ENCODE measurements around the gene NLRC5.
"Not testable (repeated sequence)": the region's sequence is repeated elsewhere in the genome, so short reads cannot be mapped to it uniquely, and the experiment has no call there.

NLRC5 gene

DNA sequence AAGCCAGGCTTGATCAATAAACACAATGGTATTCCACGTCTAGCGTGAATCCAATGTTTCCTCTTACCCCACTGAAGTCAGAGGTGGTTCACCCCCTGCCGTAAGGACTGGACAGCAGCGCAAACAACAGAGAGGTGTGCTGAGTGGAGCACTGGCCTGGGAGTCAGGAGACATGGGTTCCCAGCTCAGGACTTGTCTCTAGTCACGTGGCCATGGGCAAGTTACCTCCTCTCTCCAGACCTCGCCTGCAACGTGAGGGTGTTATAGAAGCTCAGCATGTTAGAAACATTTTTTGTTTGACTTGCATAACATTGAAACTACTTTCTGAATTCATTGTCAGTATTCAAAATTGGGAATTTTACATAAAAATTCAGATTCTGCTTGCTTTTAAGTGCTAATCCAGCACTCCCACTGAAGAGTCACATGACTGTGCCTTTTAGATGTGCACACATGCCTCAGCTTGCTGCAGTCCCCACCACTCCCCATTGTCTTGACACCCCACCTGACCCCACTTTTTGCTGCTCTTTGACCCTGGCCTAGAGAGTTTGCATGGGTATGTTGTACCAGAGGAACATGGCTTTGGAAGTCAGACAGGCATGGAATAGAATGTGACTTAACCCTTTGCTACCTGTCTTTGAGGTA is 94.2 kb downstream of the NLRC5 start:
- no peak for DNase-seq

DNA sequence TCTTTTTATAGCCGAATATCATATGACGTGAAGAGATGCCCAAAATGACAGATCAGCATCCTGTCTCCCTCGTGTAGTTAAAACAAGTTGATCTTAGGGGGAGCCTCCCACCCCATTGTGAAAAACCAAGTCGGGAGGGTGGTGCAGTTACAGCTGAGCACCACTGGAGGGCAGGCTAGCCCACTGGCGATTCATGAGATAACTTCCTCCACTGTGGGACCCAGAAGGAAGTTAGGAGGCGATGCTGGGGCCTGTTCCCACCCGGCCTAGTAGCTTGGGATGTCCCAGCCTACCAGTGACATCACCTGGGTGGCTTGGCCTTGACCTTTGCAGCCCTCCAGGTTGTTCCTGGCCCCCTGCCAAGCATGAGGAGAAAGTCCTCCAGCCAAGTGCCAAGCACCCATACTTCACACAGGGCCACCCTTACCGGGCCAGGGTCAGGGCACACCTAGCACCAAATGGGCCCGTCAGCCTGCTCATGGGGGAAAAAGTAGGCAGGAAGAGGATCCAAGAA is 95.0 kb downstream of the NLRC5 start:
- peak; percentile 55 for DNase-seq

DNA sequence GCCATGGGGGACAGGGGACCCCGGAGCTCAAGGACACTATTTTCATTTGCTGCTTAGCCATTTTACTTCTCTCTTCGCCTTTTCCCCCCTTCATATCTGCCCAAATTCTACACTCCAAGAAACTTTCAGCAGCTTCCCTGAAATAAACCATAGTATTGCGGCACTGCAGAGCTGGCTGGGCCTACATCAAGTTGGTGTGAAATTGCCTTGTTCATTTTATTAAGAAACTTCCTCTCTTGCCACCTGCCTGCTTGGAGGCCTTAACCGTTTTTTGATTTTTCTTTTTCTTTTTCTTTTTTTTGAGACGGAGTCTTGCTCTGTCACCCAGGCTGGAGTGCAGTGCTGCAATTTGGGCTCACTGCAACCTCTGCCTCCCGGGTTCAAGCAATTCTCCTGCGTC is 95.6 kb downstream of the NLRC5 start:
- DNase-seq: no peak

DNA sequence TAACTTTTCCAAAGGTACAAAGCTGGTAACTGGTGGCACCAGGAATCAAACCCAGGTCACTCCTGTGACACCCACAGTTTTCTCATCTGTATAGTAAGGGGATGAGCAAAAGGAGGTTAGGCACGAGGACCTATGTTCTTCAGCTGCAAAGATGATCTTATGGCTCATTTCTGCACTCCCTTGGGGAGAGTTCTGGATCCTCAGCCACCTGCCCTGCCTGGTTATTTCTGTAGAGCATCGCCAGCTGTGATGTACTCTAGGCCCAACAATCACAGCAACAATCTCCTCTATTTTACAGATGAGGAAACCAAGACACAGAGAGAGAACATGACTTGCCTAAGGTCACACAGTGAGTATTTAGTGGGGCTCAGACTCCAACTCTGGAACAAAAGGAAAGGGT is 97.6 kb downstream of the NLRC5 start:
- DNase-seq: no peak

DNA sequence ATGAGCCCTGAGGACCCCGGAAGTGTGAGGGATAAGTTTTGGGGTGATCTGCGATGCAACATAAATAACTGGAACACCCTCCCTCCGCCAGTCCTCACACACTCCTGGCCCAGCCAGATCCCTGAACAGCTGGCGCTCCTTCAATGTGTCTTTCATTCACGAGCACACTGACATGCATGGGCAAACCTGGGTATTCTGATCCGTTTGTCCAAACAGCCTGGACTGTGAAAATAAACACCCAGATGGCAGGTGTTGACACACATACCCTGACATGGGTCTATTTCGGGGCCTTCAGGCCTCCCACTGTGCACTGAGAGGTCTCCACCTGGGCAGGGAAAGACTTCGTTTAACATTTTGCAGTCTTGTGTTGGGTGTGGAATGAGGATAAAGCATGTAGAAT is 100.0 kb downstream of the NLRC5 start:
- peak; percentile 24 for DNase-seq

DNA sequence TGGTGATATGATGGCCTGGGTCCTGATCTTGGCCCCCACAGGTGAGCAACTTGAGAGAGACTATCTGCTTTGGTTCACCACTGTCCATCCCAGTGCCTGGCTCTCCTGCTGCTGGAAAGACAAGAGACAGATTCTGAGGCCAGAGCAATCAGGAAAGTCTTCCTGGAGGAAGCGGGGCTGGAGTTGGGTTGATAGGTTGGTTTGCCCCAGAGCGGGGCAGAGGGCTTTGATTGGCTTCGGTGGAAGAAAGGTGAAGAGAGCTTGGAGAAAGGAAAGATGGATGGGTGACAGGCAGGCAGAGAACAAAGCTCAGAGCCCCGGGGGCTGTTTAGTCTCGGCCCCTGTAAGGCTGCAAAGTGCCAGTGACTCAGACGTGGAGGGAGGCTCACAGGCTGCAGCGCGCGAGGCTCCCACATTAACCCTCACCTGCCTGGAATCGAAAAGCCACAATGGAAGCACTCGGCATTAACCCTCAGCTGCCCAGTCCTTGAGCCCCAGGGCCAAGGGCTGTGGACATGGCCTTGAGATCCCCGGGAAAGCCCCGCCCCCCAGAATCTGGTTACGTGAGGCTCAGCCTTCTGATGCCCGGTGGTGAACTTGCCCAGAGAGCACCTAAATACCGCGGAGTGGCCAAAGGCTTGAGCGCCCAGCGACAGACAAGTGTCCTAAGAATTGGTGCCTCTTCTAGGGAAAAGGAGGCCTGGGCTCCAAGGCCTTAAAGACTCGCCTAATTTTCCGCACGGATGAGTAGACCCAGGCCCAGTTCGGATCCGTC is 102.0 kb downstream of the NLRC5 start:
- DNase-seq: no peak

DNA sequence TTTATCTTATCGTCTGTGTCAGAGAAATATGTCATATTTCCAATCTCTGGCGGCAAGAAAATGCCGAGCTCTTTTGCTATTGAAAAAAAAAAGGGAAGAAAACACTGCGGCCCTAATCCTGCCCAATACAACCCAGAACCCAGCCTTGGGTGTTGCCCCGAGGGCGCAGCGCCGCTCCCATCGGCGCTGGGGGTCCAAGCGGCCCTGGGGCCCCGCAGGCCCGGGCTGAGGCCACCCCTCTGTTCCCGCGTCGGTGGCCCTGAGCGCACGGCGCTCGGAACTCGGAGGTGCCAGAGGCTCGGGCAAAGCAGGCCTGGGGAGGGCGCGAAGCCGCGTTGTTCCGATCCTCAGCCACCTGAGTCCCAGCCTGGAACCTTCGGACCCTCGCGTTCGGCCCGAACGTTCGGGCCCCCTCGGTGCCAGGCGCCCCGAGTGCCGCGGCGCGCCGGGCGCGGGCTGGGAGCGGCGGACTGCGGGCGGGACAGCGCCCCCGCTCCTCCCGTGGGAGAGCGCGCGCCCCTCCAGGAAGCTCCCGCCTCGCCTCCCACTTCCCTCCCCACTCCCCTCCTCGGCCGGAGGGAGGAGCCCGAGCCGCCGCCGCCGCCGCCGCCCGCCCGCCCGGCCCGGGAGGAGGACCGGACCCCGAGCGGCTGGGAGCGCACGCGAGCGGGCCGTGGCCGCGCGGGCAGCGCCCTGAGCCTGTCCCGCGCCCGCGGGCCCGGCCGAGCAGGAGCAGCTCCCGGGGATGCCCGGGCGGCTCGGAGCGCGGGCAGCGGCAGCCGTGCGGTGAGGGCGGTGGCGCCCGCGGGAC is 102.8 kb downstream of the NLRC5 start, which contains the start of gene CPNE2:
Gene CPNE2, plus strand, starts transcription at position 609 of the 811 bp plus-strand sequence. CDS start 18,160 bp downstream, outside the sequence.
- no peak for DNase-seq

DNA sequence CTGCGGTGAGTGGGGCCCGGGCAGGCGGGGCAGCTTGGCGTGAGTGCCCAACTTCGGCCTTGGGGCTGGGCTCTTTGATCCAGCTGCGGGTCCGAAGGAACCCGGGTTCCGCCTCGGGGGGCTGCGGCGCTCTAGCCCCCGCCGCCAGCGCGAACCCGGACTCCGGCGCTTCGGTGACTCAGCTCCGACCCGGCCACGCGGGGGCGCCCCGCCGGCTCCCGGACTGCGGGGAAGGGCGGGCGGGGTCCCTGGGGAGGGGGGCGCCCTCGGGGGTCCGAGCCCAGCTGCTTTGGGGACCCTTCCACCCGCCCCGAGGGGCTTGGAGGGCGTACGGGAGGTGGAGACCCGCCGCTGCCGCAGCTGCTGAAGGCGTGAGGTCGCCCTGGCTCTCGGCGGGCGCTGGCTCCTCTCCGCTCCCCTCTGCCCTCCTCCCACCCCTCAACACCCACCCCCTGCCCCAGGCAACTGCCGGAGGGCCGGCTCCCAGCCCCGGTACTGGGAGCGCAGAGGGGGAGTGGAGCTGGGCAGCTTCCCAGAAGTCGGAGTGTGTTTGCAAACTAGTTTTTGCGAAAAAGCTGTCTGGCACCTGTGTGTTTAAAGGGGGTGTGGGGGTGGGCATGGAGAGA is 103.5 kb downstream of the NLRC5 start:
- peak; percentile 44 for DNase-seq

DNA sequence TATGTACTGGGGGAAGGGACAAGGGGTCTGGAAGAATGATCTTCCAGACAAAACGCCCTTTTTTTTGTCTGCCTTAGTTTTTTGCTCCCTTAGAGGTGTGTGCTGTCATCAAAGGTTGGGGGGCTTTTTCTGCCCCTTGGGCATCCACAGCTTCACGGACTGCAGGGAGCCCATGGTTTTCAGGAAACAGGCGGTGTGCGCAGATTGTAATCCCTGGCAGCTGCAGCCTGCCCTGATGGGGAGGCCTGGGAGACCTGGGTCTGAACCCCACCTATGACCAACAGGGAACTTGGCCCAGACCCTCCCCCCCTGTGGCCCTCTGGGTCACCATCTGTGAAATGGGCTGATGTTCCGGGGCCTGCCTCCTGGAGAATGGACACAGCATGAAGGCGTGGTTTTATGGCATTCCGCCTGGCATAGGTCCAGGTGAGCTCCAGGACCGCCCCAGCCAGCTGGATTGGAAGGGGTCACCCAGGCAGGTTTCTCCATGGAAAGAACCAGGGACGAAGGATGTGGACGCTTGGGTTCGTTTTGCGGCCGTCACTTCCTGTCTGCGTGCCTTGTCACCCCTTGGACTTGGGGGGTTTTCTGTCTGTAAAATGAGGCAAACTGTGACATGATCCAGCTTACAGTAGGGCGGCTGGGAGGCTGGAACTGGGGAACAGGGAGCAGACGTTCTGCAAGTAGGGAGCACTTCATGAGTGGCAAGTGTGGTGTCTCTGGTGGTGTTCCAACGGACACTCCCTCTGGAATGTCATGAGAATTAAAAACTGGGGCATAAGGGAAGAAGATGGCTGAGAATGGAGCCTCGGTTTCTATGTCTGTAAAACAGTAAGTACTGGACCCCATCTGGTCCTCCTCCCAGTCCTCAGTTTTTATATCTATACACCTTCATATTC is 104.6 kb downstream of the NLRC5 start:
- DNase-seq: no peak

DNA sequence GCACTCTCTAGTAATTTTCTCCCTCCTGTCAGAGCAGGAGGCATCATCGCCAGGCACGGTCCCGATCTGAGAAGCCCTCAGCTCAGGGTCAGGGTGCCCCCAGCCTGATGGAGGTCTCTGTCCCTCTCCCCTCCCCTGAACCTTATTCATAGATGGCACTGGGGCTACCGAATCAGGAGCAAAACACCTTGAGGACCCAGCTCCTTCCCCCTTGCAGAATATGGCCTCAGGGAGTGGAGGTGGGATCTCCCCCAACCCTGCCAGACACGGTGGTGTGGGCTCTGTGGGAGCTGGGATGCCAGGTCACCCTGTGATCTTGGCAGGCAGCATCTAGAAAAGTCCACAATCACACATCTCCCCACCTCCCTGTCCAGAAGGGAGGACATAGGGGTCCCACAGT is 105.6 kb downstream of the NLRC5 start:
- no peak for DNase-seq

DNA sequence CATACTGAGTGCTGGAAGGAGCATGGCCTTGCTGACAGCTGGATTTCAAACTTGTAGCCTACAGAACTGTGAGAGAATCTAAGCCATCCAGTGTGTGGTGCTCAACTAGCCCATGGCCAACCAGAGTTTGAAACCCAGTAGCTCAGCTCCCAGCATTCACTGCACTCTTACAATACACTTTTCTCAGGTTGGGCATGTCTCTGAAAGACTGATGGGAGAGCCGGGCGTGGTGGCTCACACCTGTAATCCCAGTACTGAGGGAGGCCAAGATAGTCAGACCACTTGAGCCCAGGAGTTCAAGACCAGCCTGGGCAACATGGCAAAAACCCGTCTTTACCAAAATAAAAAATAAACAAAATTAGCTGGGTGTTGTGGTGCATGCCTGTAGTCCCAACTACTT is 106.8 kb downstream of the NLRC5 start:
- no peak for DNase-seq

DNA sequence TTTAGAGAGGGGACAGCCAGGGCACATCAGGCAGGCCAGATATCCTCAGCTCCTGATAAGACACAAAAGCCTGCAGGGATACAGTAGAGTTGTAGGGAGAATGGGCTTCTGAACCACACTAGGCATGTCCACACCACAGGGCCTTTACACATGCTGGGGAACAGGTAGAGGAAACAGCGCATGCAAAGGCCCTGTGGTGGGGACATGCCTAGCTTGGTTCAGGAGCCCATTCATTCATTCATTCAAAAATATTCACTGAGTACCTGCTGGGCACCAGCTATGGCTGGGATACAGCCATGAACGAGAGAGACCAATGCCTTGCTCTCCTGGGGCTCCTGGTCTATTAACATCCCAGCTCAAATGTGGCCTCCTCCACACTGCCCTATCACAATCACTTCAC is 107.4 kb downstream of the NLRC5 start:
- no peak for DNase-seq

DNA sequence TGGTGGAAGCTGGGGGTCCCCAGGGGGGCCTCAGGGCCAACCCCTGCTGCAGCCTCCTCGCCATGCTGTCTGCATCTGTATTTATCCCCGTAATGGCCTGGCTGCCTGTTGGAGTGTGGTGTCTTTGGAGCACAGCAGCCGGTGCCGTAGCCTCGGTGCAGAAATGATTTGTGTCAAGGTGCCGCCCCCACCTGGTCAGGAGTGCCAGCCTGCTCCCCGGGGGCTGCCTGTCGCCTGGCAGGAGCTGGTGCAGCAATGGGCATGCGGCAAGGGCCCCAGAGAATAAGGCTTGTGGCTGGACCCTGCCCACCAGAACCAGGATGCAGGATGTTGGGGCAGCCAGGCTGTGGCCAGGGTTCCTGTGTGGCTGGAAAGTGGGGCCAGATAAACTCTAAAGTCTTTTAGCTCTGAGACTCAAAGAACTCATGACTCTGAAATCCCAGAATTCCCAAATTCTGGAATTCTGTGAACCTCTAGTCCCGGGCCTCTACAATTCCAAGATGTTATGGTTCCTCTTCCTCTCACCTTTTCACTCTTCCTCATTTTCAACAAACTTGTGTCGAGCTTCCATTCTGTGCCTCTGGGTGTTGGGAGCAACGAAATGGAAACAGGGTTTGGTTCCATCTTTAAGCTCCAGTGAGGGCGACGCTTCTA is 109.0 kb downstream of the NLRC5 start:
- no peak for DNase-seq

DNA sequence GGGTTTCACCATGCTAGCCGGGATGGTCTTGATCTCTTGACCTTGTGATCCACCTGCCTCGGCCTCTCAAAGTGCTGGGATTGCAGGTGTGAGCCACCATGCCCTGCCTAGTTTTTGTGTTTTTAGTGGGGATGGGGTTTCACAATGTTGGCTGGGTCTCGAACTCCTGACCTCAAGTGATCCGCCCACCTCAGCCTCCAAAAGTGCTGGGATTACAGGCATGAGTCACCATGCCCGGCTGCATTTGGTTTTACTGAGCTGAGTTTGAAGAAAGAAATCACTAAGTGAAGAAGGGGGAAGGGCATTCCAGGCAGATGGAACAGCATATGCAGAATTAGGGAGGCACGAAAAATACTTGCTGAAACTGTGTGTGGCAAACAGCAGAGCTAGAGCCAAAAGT is 110.6 kb downstream of the NLRC5 start:
- DNase-seq: not testable (repeated sequence)

DNA sequence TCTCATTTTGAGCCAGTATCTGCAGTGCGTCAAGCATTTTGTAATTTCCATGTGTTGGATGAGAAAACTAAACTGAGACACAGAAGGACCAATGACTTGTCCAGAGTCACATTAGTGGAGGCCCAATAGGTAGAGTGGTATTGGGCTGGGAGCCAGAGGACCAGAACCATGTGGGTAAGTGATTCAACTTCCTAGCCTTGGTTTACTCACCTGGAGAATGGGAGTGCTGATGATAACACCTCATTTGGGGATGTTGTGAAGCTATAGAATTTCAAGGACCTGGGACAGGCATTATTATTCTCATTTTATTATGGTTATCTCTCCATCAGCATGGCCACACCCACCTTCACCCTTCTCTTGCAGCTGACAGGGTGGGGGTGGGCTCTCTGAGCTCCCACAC is 111.1 kb downstream of the NLRC5 start:
- DNase-seq: no peak

DNA sequence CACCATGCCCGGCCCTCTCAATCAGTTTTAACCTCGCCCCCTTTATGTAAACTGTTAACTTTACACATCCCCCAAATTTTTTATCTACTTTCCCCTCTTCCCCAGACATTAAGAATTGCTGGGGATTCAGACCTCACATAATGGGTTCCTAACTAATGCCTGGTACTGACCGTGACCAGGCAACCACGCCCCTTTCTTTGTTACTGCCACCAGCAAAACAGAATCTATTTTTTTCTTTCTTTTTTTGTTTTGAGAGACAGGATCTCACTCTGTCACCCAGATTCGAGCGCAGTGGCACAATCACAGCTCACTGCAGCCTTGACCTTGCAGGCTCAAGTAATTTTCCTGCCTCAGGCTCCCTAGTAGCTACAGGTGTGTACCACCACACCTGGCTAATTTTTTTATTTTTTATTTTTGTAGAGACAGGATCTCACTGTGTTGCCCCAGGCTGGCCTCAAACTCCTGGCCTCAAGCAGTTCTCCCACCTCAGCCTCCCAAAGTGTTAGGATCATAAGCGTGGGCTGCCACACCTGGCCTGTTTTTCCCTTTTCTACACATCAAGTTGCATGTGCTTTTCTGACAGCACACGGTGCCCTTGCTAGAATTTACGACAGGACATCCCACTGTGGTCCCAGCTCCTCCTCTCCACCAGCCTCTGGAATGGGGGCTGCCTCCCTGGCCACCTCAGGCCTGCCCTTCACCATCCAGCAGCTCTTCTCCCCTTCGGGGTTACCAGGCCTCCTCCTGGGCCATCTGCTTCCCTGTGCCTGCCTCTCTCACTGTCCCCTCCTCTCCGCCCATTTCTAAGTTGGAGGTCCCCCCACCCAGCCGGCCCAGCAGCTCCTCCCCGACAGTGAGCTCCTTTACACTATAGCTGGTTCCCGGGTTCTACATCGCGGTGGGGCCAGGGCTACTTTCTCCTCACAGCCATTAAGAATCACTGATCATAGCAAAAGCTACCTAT is 113.8 kb downstream of the NLRC5 start:
- DNase-seq: no peak

DNA sequence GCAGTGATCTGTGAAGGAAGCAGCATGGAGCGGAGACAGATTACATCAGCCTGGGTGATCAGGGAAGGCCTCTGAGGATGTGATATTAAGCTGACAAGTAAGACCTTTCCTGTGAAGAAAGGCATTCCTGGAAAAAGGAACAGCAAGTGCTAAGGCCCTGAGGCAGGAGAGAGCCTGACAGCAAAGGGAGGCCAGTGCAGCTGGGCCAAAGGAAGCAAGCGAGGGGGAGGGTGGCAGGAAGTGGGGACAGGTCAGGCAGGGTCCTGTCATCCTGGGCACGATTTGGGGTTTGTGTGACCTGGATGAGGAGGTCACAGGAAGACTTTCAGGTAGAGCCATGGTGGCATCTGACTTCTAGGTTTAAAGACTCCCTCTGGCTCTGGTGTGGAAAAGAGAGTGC is 115.3 kb downstream of the NLRC5 start:
- DNase-seq: no peak

DNA sequence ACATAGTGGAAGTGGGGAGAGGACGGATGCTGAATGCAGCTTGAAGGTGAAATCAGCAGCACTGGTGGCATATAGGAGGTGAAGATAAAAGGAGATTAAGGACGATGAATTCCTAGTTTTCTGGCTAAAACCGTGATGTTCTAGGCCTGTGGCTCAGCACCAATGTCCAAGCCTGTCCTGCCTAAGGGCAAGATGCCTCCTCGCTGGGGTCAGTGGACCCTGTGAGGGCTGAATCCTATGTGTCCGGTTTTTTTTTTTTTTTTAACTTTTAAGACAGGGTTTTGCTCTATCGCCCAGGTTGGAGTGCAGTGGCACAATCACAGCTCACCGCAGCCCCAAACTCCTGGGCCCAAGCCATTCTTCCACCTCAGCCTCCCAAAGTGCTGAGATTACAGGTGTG is 115.8 kb downstream of the NLRC5 start:
- no peak for DNase-seq

DNA sequence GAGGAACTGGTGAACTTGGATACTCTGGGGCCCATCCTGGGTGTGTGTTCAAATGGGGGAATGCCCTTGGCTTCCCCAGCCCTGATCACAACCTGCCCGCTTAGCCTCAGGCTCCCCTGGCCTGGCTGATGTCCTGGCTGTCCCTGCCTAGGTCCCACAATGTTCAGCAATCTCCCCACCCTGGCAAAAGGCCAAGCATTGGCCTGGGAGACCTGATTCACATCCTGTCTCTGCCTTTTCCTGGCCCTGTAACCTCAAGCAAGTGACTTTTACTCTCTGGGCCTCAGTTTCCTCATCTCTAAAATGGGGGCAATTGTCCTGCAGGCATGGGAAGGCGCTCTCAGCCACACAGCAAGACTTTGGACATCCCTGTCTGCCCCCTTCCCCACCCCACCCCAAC is 117.4 kb downstream of the NLRC5 start:
- DNase-seq: no peak

DNA sequence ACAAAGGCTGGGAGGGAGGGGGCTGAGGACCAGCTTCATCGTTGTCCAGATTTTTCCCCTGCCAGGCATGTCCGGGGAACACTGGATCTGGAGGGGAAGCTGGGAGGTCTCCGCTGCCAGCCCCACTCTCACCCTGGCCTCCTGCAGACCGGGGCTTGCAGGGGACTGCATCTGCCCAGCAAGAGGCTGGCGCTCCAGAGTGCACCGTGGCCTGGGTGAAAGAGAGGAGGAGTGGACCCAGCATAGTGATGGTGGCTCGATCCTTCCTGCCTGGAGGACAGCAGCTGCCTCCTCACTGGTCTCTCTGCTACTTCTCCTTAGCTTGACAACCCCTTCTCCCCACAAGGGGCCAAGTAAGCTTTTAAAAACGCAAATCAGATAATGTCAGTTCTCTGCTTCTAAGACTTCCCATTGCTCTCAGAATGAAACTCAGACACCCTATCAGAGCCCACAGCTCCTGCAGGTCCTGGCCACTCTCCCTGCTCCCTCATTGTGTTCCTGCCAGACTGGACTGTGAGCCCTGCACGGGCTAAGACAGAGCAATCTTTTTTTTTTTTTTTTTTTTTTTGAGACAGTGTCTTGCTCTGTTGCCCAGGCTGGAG is 118.1 kb downstream of the NLRC5 start:
- DNase-seq: no peak
